NCI-H1092 treated with DMSO at 0.1 percent for 48 hours (cell line): ENCODE data around the gene GNAO1.

Experiments
- DNase-seq: peaks from one replicate; lab custom pipeline; 2025; lab: John Stamatoyannopoulos, UW

GNAO1 gene

GRCh38 chr16:56289862-56290261, 98.6 kb downstream of the GNAO1 start:
- DNase-seq, result no peak

- no peak for DNase-seq
Measured at GRCh38 chr16:56294014-56294413, 102.7 kb downstream of the GNAO1 start.

- no peak for DNase-seq
Measured at GRCh38 chr16:56294579-56294978, 103.3 kb downstream of the GNAO1 start.

GRCh38 chr16:56295059-56295665, 103.9 kb downstream of the GNAO1 start:
- DNase-seq, result no peak

- no peak for DNase-seq
Measured at GRCh38 chr16:56295739-56296527, 104.6 kb downstream of the GNAO1 start.

GRCh38 chr16:56297684-56298083, 106.4 kb downstream of the GNAO1 start:
- no peak for DNase-seq

GRCh38 chr16:56298116-56298515, 106.8 kb downstream of the GNAO1 start:
- DNase-seq, result peak; percentile 77

GRCh38 chr16:56298948-56299596, 107.8 kb downstream of the GNAO1 start:
- peak; percentile 67 for DNase-seq

- no peak for DNase-seq
Measured at GRCh38 chr16:56300242-56300623, 108.9 kb downstream of the GNAO1 start.

GRCh38 chr16:56300891-56301850, 109.9 kb downstream of the GNAO1 start:
- no peak for DNase-seq

- DNase-seq, result no peak
Measured at GRCh38 chr16:56302506-56302905, 111.2 kb downstream of the GNAO1 start.

GRCh38 chr16:56303066-56303715, 111.9 kb downstream of the GNAO1 start:
- no peak for DNase-seq

- no peak for DNase-seq
Measured at GRCh38 chr16:56303880-56304279, 112.6 kb downstream of the GNAO1 start.

- DNase-seq, result no peak
Measured at GRCh38 chr16:56305956-56306565, 114.8 kb downstream of the GNAO1 start.

GRCh38 chr16:56306690-56307533, 115.6 kb downstream of the GNAO1 start:
- no peak for DNase-seq

- DNase-seq, result no peak
Measured at GRCh38 chr16:56307534-56307873, 116.2 kb downstream of the GNAO1 start.

GRCh38 chr16:56309008-56309407, 117.7 kb downstream of the GNAO1 start:
- DNase-seq, result no peak

- no peak for DNase-seq
Measured at GRCh38 chr16:56310690-56311089, 119.4 kb downstream of the GNAO1 start.

GRCh38 chr16:56311208-56312027, 120.1 kb downstream of the GNAO1 start:
- peak; percentile 93 for DNase-seq

GRCh38 chr16:56312028-56312300, 120.7 kb downstream of the GNAO1 start:
- no peak for DNase-seq
